ENCODE results near the gene SPOCK2.

SPOCK2 gene

GRCh38 chr10:72069751-72070526, 18.4 kb downstream of the SPOCK2 start:
- DNase-seq = no peak

GRCh38 chr10:72068901-72069446, 19.4 kb downstream of the SPOCK2 start:
- DNase-seq = no peak

GRCh38 chr10:72068126-72068765, 20.1 kb downstream of the SPOCK2 start:
- DNase-seq = no peak

- no peak for DNase-seq
Measured at GRCh38 chr10:72067463-72068125, 20.8 kb downstream of the SPOCK2 start.

GRCh38 chr10:72066318-72067284, 21.8 kb downstream of the SPOCK2 start:
- DNase-seq = no peak

GRCh38 chr10:72065439-72066025, 22.8 kb downstream of the SPOCK2 start:
- DNase-seq = no peak

GRCh38 chr10:72063703-72064391, 24.5 kb downstream of the SPOCK2 start:
- no peak for DNase-seq

- DNase-seq = no peak
Measured at GRCh38 chr10:72062832-72063702, 25.3 kb downstream of the SPOCK2 start.

- no peak for DNase-seq
Measured at GRCh38 chr10:72062382-72062781, 26.0 kb downstream of the SPOCK2 start.

- no peak for DNase-seq
Measured at GRCh38 chr10:72061930-72062329, 26.4 kb downstream of the SPOCK2 start.

GRCh38 chr10:72061491-72061890, 26.9 kb downstream of the SPOCK2 start:
- no peak for DNase-seq

GRCh38 chr10:72059843-72060822, 28.2 kb downstream of the SPOCK2 start:
- no peak for DNase-seq

- DNase-seq = no peak
Measured at GRCh38 chr10:72058989-72059842, 29.1 kb downstream of the SPOCK2 start.

GRCh38 chr10:72058347-72058898, 29.9 kb downstream of the SPOCK2 start:
- DNase-seq = no peak

- DNase-seq = no peak
Measured at GRCh38 chr10:72056932-72057751, 31.2 kb downstream of the SPOCK2 start.

GRCh38 chr10:72056113-72056512, 32.2 kb downstream of the SPOCK2 start:
- no peak for DNase-seq

- no peak for DNase-seq
Measured at GRCh38 chr10:72053690-72054089, 34.7 kb downstream of the SPOCK2 start.

All from T1000 (cell line).